GM23338 (cell line): Measurements from ENCODE around the gene PHTF1. TPM values are rescaled to one million over a fixed set of nuclear protein-coding genes. Genes with fewer than 3 reads are reported as not detected.

Experiments
- ATAC-seq: fragments of 200-7000 bp; cut with Tn5 transposase; 3 replicates; pipeline ENCODE4 v1.9.1; 2020
- DNase-seq: peaks from one replicate; pipeline ENCODE4 v3.0.0-alpha.2; 2015; ENCODE audit warnings: low spot score
- H2AFZ ChIP-seq: fragments of 200-600 bp; sonication (generic); 2 replicates; pipeline ENCODE4 v1.8.0; 2016; ENCODE audit warnings: antibody characterized with exemption, mild to moderate bottlenecking, moderate library complexity
- H3F3A ChIP-seq: fragments of 200-600 bp; sonication (generic); replicated peaks from 2 replicates; pipeline ENCODE4 v1.8.0; 2017; ENCODE audit warnings: antibody characterized with exemption, mixed run types, low read depth
- H3K27ac ChIP-seq: fragments of 200-600 bp; sonication (generic); 2 replicates; pipeline ENCODE4 v1.6.1; 2016; ENCODE audit warnings: low read depth
- H3K27me3 ChIP-seq: fragments of 200-600 bp; sonication (generic); 2 replicates; pipeline ENCODE4 v1.8.0; 2016; ENCODE audit warnings: mild to moderate bottlenecking, mixed run types, moderate library complexity; ENCODE audit not compliant: insufficient read depth
- H3K36me3 ChIP-seq: fragments of 200-600 bp; sonication (generic); 2 replicates; pipeline ENCODE4 v1.8.0; 2016; ENCODE audit warnings: mild to moderate bottlenecking; ENCODE audit not compliant: insufficient read depth
- H3K4me1 ChIP-seq: fragments of 200-600 bp; sonication (generic); 2 replicates; pipeline ENCODE4 v1.8.0; 2016; ENCODE audit warnings: mild to moderate bottlenecking, moderate library complexity; ENCODE audit not compliant: insufficient read depth
- H3K4me2 ChIP-seq: fragments of 200-600 bp; sonication (generic); 2 replicates; pipeline ENCODE4 v1.7.1; 2017; ENCODE audit warnings: mixed run types
- H3K4me3 ChIP-seq: fragments of 200-600 bp; sonication (generic); 2 replicates; pipeline ENCODE4 v1.6.1; 2016; ENCODE audit warnings: mixed run types
- H3K79me2 ChIP-seq: fragments of 200-600 bp; sonication (generic); replicated peaks from 2 replicates; pipeline ENCODE4 v1.8.0; 2017; ENCODE audit warnings: mild to moderate bottlenecking; ENCODE audit not compliant: insufficient read depth
- H3K9me2 ChIP-seq: fragments of 200-600 bp; sonication (generic); 2 replicates; pipeline ENCODE4 v1.8.0; 2017; ENCODE audit not compliant: insufficient read depth
- H4K20me1 ChIP-seq: fragments of 200-600 bp; sonication (generic); replicated peaks from 2 replicates; pipeline ENCODE4 v1.8.0; 2017; ENCODE audit warnings: mild to moderate bottlenecking; ENCODE audit not compliant: insufficient read depth
- H3K27ac Mint-ChIP-seq: 2 replicates; pipeline ENCODE4 v1.8.0; 2020; ENCODE audit warnings: inconsistent platforms, mild to moderate bottlenecking, moderate library complexity, mixed read lengths
- H3K27me3 Mint-ChIP-seq: 3 replicates; pipeline ENCODE4 v1.8.0; 2022; ENCODE audit warnings: low read depth, mild to moderate bottlenecking, moderate library complexity, mixed read lengths, inconsistent platforms; ENCODE audit not compliant: insufficient read depth, poor library complexity
- H3K36me3 Mint-ChIP-seq: 3 replicates; pipeline ENCODE4 v1.8.0; 2021; ENCODE audit warnings: low read depth, mild to moderate bottlenecking, inconsistent platforms, moderate library complexity, mixed read lengths
- H3K4me1 Mint-ChIP-seq: 3 replicates; pipeline ENCODE4 v1.8.0; 2020; ENCODE audit warnings: mild to moderate bottlenecking, inconsistent platforms, mixed read lengths
- H3K4me3 Mint-ChIP-seq: 3 replicates; pipeline ENCODE4 v1.8.0; 2021; ENCODE audit warnings: moderate library complexity, mild to moderate bottlenecking, inconsistent platforms, mixed read lengths
- H3K9me3 Mint-ChIP-seq: 3 replicates; pipeline ENCODE4 v1.8.0; 2020; ENCODE audit warnings: moderate library complexity, mild to moderate bottlenecking, inconsistent platforms, mixed read lengths
- ETS1 ChIP-seq: IDR thresholded peaks from 2 replicates; pipeline ENCODE4 v1.6.1; 2016; ENCODE audit warnings: antibody characterized with exemption
- JUNB ChIP-seq: IDR thresholded peaks from one replicate; pipeline ENCODE4 v1.6.1; 2016; ENCODE audit warnings: antibody characterized with exemption; ENCODE audit not compliant: unreplicated experiment
- POLR2AphosphoS5 ChIP-seq: IDR thresholded peaks from 2 replicates; pipeline ENCODE4 v1.6.1; 2016; ENCODE audit warnings: antibody characterized with exemption, low read depth
- REST ChIP-seq: IDR thresholded peaks from one replicate; pipeline ENCODE4 v1.6.1; 2018; ENCODE audit warnings: antibody characterized with exemption; ENCODE audit not compliant: unreplicated experiment
- ZNF331 ChIP-seq: fragments of 250-450 bp; sonication (Bioruptor Pico); IDR thresholded peaks from 2 replicates; pipeline ENCODE4 v1.5.0; 2020; ENCODE audit warnings: low read depth, mild to moderate bottlenecking, moderate library complexity
- polyA plus RNA-seq: library from polyadenylated mRNA; unstranded; fragments of >200 nt; fragmentation: Nextera tagmentation; extraction: Ambion mirVana; gene quantifications from 2 replicates; pipeline ENCODE4 v1.2.1, GENCODE V29; 2016
- total RNA-seq: library from RNA; depleted of rRNA; stranded (reverse); fragments of >200 nt; shearing (Covaris generic); gene quantifications from 2 replicates; pipeline ENCODE4 v1.2.3, GENCODE V29; 2014
- TF ChIP-seq, protein P1 (sequence below), 2 experiments: fragments of 200-600 bp in 1 of 2; sonication (generic) in 1 of 2; conservative IDR thresholded peaks; 2 replicates each; pipeline versions ENCODE4 v1.5.1 to v1.6.1; 2016 to 2017; ENCODE audit warnings: antibody characterized with exemption in 2 of 2, low read depth in 2 of 2, mild to moderate bottlenecking in 2 of 2, moderate library complexity in 1 of 2

Gene PHTF1
- total and polyA plus RNA-seq, 2 experiments from 2014 or later = 19.1 to 21.6 TPM

DNA sequence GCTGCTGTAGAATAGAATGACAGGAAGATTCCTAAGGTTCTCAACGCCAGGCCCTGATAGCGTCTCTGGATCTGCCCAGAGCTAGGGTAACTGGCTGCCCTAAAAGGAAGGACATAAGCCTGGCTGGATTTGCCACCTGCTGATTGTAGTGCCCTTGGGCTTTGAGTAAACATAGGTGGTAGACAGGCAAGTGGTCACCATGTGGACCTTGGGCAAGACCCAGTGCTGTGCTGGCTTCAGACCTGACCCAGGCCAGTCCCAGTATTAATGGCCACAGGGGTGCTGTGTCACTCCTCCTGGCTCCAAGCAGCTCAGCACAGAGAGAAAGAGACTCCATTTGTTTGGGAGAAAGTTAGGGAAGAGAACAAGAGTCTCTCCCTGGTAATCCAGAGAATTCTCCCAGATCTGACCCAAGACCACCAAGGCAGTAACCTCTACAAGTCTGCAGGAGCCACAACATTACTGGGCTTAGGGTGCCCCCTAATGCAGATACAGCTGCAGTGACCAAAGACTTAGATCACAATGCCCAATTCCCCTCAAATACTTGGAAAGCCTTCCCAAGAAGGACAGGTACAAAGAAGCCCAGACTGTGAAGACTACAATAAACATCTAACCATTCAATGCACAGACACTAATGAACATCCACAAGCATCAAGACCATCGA, 44.5 kb downstream of the PHTF1 start:
- Histone ChIP-seq H3K36me3 (peaks cover 14% of the 10 kb centered on the region), H2AFZ (no peak overlapping the region), H3K79me2 (no peaks in the 10 kb centered on the region), H3K4me1 (no peaks in the 10 kb centered on the region), H3K27me3 (no peaks in the 10 kb centered on the region), H3F3A (no peaks in the 10 kb centered on the region), H4K20me1 (no peaks in the 10 kb centered on the region; the same call in 1 of the 2 replicates), H3K4me3 (no peak overlapping the region), H3K4me2 (no peak overlapping the region), H3K27ac (no peak overlapping the region), H3K9me2 (no peaks in the 10 kb centered on the region)
- Mint-ChIP-seq H3K27ac (no peak overlapping the region), H3K36me3 (peaks cover 54% of the 10 kb centered on the region), H3K27me3 (peaks cover 4% of the 10 kb centered on the region), H3K9me3 (peaks cover 28% of the 10 kb centered on the region), H3K4me1 (no peaks in the 10 kb centered on the region), H3K4me3 (no peak overlapping the region)
- TF ChIP-seq ZNF331 (CRISPR knock-in tag) = no peak
- TF ChIP-seq, protein P1, sequence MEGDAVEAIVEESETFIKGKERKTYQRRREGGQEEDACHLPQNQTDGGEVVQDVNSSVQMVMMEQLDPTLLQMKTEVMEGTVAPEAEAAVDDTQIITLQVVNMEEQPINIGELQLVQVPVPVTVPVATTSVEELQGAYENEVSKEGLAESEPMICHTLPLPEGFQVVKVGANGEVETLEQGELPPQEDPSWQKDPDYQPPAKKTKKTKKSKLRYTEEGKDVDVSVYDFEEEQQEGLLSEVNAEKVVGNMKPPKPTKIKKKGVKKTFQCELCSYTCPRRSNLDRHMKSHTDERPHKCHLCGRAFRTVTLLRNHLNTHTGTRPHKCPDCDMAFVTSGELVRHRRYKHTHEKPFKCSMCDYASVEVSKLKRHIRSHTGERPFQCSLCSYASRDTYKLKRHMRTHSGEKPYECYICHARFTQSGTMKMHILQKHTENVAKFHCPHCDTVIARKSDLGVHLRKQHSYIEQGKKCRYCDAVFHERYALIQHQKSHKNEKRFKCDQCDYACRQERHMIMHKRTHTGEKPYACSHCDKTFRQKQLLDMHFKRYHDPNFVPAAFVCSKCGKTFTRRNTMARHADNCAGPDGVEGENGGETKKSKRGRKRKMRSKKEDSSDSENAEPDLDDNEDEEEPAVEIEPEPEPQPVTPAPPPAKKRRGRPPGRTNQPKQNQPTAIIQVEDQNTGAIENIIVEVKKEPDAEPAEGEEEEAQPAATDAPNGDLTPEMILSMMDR (conservative IDR thresholded peaks at IDR 0.05; ENCODE audit: low read depth in 2 of 2) = peak; percentile 42 to 64
- DNase-seq (peak; percentile 25), ATAC-seq (peak; percentile 50; the same call in 2 of the 3 replicates)

GRCh38 chr1:113701429-113701828, 57.9 kb downstream of the PHTF1 start:
- no peaks in the 10 kb centered on the region for H3K36me3 ChIP-seq
- no peaks in the 10 kb centered on the region for H4K20me1 ChIP-seq
- H3K9me2 ChIP-seq = no peaks in the 10 kb centered on the region
- DNase-seq (peak; percentile 63), ATAC-seq (peak; percentile 89)
- H2AFZ ChIP-seq = no peak overlapping the region
- H3K4me2 ChIP-seq = no peak overlapping the region
- no peaks in the 10 kb centered on the region for H3F3A ChIP-seq
- Mint-ChIP-seq H3K4me1 (peaks cover 7% of the 10 kb centered on the region; the same call in 2 of the 3 replicates), H3K4me3 (no peak overlapping the region), H3K36me3 (peaks cover 29% of the 10 kb centered on the region; the same call in 2 of the 3 replicates), H3K9me3 (no peaks in the 10 kb centered on the region), H3K27ac (peak overlapping the region; percentile 68), H3K27me3 (peaks cover 2% of the 10 kb centered on the region)
- H3K4me3 ChIP-seq = no peak overlapping the region
- no peaks in the 10 kb centered on the region for H3K27me3 ChIP-seq
- H3K79me2 ChIP-seq = no peaks in the 10 kb centered on the region
- H3K4me1 ChIP-seq = peaks cover 5% of the 10 kb centered on the region; the same call in 1 of the 2 replicates
- H3K27ac ChIP-seq = no peak overlapping the region; the same call in 1 of the 2 replicates
- TF ChIP-seq JUNB = no peak
- TF ChIP-seq ZNF331 (CRISPR knock-in tag) = no peak
- no peak for TF ChIP-seq POLR2AphosphoS5
- no peak for TF ChIP-seq REST
- no peak for TF ChIP-seq ETS1
